ENCODE data around the gene EPB41L4B.

DNA sequence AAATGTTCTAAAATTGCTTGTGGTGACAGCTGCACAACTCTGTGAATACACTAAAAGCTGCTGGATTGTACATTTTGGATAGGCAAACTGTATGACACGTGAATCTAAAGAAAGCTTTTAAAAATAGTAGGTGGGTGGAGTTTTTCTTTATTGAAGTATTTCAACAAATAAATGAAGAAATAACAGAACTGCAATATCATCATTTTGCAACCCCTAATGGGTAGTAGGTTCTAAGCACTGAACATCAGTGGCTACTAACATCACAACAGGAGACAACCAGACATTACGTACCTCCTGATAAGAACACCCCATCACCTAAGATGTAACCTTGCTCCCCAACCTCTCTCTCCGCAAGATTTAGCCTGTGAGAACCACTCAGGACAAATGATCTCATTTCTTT is 38.6 kb downstream of the EPB41L4B start:
- TF ChIP-seq POLR2AphosphoS5 (IDR thresholded peaks at IDR 0.05; ENCODE audit: insufficient read depth in 1 of 2, low read depth in 1 of 2) (no peak), POLR2A (IDR thresholded peaks at IDR 0.05) (no peak)
- TF ChIP-seq, protein P1, sequence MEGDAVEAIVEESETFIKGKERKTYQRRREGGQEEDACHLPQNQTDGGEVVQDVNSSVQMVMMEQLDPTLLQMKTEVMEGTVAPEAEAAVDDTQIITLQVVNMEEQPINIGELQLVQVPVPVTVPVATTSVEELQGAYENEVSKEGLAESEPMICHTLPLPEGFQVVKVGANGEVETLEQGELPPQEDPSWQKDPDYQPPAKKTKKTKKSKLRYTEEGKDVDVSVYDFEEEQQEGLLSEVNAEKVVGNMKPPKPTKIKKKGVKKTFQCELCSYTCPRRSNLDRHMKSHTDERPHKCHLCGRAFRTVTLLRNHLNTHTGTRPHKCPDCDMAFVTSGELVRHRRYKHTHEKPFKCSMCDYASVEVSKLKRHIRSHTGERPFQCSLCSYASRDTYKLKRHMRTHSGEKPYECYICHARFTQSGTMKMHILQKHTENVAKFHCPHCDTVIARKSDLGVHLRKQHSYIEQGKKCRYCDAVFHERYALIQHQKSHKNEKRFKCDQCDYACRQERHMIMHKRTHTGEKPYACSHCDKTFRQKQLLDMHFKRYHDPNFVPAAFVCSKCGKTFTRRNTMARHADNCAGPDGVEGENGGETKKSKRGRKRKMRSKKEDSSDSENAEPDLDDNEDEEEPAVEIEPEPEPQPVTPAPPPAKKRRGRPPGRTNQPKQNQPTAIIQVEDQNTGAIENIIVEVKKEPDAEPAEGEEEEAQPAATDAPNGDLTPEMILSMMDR (IDR thresholded peaks at IDR 0.05) = no peak
